ENCODE data around the gene FBXW12. TPM values are rescaled to one million over a fixed set of nuclear protein-coding genes. Genes with fewer than 3 reads are reported as not detected.

FBXW12 gene
- polyA plus RNA-seq, 1 of the 3 experiments (the other 2 are of a cell fraction), result 0.07 TPM

GRCh38 chr3:48422272-48422671, 50.3 kb downstream of the FBXW12 start:
- H3K79me2 ChIP-seq (ENCODE audit: insufficient read depth), result peaks cover 44% of the 10 kb centered on the region; the same call in 1 of the 2 replicates
- DNase-seq, result no peak
- no peak overlapping the region; a peak in 1 of 4 replicates for H3K27ac ChIP-seq (ENCODE audit: low read depth in 2 of 2, low read length in 1 of 2)
- H3F3A ChIP-seq (replicated peaks; ENCODE audit: insufficient read depth), result no peaks in the 10 kb centered on the region
- H3K4me3 ChIP-seq (ENCODE audit: low read depth in 2 of 2, low read length in 1 of 2), result no peak overlapping the region
- ChIA-PET CTCF (interaction anchor here (1.0 to 14.1 kb wide), 7 partner anchors 12 to 190 kb away, joined by 3 to 156 read pairs (median 3); no protein-coding TSS in a partner anchor), POLR2A (interaction anchor here (0.9 kb wide), 1 partner anchor 24 kb away, joined by 3 read pairs; the partner anchor contains the start of gene ATRIP)
- TF ChIP-seq, protein P1, sequence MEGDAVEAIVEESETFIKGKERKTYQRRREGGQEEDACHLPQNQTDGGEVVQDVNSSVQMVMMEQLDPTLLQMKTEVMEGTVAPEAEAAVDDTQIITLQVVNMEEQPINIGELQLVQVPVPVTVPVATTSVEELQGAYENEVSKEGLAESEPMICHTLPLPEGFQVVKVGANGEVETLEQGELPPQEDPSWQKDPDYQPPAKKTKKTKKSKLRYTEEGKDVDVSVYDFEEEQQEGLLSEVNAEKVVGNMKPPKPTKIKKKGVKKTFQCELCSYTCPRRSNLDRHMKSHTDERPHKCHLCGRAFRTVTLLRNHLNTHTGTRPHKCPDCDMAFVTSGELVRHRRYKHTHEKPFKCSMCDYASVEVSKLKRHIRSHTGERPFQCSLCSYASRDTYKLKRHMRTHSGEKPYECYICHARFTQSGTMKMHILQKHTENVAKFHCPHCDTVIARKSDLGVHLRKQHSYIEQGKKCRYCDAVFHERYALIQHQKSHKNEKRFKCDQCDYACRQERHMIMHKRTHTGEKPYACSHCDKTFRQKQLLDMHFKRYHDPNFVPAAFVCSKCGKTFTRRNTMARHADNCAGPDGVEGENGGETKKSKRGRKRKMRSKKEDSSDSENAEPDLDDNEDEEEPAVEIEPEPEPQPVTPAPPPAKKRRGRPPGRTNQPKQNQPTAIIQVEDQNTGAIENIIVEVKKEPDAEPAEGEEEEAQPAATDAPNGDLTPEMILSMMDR (IDR thresholded peaks at IDR 0.05), result 0 out of 2 replicates have a peak, but pooled peaks have one; percentile 13
- TF ChIP-seq RXRA (IDR thresholded peaks at IDR 0.05; ENCODE audit: borderline replicate concordance, low read depth) (no peak), POLR2AphosphoS5 (IDR thresholded peaks at IDR 0.05; ENCODE audit: low read depth, low read length) (no peak), GABPA (IDR thresholded peaks at IDR 0.05; ENCODE audit: low read depth) (no peak), TEAD4 (IDR thresholded peaks at IDR 0.05; ENCODE audit: borderline replicate concordance, insufficient read depth) (no peak)
- H3K9ac ChIP-seq, result no peak overlapping the region
- no peak overlapping the region for H2AFZ ChIP-seq (ENCODE audit: low read depth)
- no peaks in the 10 kb centered on the region for H4K20me1 ChIP-seq (ENCODE audit: insufficient read depth)
- 80% methylated on average over 2 of the region's 3 CpGs for WGBS (ENCODE audit: low lambda C conversion rate)
- no peaks in the 10 kb centered on the region for H3K9me2 ChIP-seq
- no peaks in the 10 kb centered on the region for H3K9me3 ChIP-seq
- no peaks in the 10 kb centered on the region for H3K27me3 ChIP-seq (ENCODE audit: insufficient read depth)
- H3K4me1 ChIP-seq (ENCODE audit: control insufficient read depth in 1 of 2, insufficient read depth in 2 of 2, low read depth in 1 of 2, low read length in 1 of 2), result peaks cover 0 to 45% of the 10 kb centered on the region in 2 experiments; a peak in 2 of 4 replicates
- no peak overlapping the region for H3K4me2 ChIP-seq
- H3K36me3 ChIP-seq (replicated peaks in 1 of 2; ENCODE audit: control insufficient read depth in 1 of 2, insufficient read depth in 2 of 2, low read length in 1 of 2), result peaks cover 0 to 24% of the 10 kb centered on the region in 2 experiments

DNA sequence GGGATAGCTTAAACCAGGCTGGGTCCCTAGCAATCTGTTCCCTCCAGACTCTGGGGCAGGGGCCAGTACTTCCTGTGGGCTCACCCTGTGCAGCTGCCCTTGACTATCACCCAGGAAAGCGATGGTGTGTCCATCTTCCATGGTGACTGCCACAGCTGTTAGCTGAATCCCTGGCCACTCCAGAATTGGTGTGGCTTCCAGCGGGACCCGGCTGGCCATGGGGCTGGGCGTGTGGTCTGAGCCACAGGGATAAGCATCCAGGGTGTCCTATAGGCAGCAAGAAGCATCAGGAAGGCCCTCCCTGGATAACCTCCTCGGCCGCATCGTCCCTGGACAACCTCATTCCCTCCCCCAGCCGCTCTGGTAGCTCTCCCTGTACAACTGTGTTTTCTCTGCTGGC, 50.7 kb downstream of the FBXW12 start:
- H3K4me1 ChIP-seq (ENCODE audit: control insufficient read depth in 1 of 2, insufficient read depth in 2 of 2, low read depth in 1 of 2, low read length in 1 of 2), result peaks cover 4 to 49% of the 10 kb centered on the region in 2 experiments; a peak in 2 of 4 replicates
- no peaks in the 10 kb centered on the region for H3K9me3 ChIP-seq
- ChIA-PET CTCF (interaction anchor here (1.0 to 14.1 kb wide), 7 partner anchors 12 to 190 kb away, joined by 3 to 156 read pairs (median 3); no protein-coding TSS in a partner anchor), POLR2A (interaction anchor here (0.9 kb wide), 1 partner anchor 24 kb away, joined by 3 read pairs; the partner anchor contains the start of gene ATRIP)
- no peak overlapping the region for H3K9ac ChIP-seq
- no peak overlapping the region; a peak in 1 of 4 replicates for H3K27ac ChIP-seq (ENCODE audit: low read depth in 2 of 2, low read length in 1 of 2)
- DNase-seq, result no peak
- WGBS (ENCODE audit: low lambda C conversion rate), result 96% methylated on average over 4 of the region's 8 CpGs
- no peak overlapping the region for H3K4me3 ChIP-seq (ENCODE audit: low read depth in 2 of 2, low read length in 1 of 2)
- no peak overlapping the region for H2AFZ ChIP-seq (ENCODE audit: low read depth)
- peaks cover 48% of the 10 kb centered on the region for H3K79me2 ChIP-seq (ENCODE audit: insufficient read depth)
- peaks cover 0 to 21% of the 10 kb centered on the region in 2 experiments for H3K36me3 ChIP-seq (replicated peaks in 1 of 2; ENCODE audit: control insufficient read depth in 1 of 2, insufficient read depth in 2 of 2, low read length in 1 of 2)
- no peaks in the 10 kb centered on the region for H3F3A ChIP-seq (replicated peaks; ENCODE audit: insufficient read depth)
- H3K9me2 ChIP-seq, result no peaks in the 10 kb centered on the region
- no peaks in the 10 kb centered on the region for H4K20me1 ChIP-seq (ENCODE audit: insufficient read depth)
- TF ChIP-seq YY1 (IDR thresholded peaks at IDR 0.05; ENCODE audit: low read depth) (no peak), FOXM1 (IDR thresholded peaks at IDR 0.05; ENCODE audit: low read depth) (no peak), FOSL2 (IDR thresholded peaks at IDR 0.05; ENCODE audit: borderline replicate concordance, low read depth) (no peak), GABPA (IDR thresholded peaks at IDR 0.05; ENCODE audit: low read depth) (no peak), NFIC (IDR thresholded peaks at IDR 0.05; ENCODE audit: borderline replicate concordance) (no peak), POLR2AphosphoS5 (IDR thresholded peaks at IDR 0.05; ENCODE audit: low read depth, low read length) (no peak), RCOR1 (IDR thresholded peaks at IDR 0.05; ENCODE audit: low read length) (no peak), GATA2 (CRISPR knock-in tag; IDR thresholded peaks at IDR 0.05) (no peak), RXRA (IDR thresholded peaks at IDR 0.05; ENCODE audit: borderline replicate concordance, low read depth) (no peak), TEAD4 (IDR thresholded peaks at IDR 0.05; ENCODE audit: borderline replicate concordance, insufficient read depth) (no peak), CHD2 (IDR thresholded peaks at IDR 0.05; ENCODE audit: low read length, partially characterized antibody) (no peak)
- TF ChIP-seq, protein P2, sequence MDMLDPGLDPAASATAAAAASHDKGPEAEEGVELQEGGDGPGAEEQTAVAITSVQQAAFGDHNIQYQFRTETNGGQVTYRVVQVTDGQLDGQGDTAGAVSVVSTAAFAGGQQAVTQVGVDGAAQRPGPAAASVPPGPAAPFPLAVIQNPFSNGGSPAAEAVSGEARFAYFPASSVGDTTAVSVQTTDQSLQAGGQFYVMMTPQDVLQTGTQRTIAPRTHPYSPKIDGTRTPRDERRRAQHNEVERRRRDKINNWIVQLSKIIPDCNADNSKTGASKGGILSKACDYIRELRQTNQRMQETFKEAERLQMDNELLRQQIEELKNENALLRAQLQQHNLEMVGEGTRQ (IDR thresholded peaks at IDR 0.05; ENCODE audit: borderline replicate concordance, low read depth, low read length), result no peak
- H3K4me2 ChIP-seq, result no peak overlapping the region
- H3K27me3 ChIP-seq (ENCODE audit: insufficient read depth), result no peaks in the 10 kb centered on the region

Data from SK-N-SH (cell line).